ENCODE measurements around the gene USP26.

DNA sequence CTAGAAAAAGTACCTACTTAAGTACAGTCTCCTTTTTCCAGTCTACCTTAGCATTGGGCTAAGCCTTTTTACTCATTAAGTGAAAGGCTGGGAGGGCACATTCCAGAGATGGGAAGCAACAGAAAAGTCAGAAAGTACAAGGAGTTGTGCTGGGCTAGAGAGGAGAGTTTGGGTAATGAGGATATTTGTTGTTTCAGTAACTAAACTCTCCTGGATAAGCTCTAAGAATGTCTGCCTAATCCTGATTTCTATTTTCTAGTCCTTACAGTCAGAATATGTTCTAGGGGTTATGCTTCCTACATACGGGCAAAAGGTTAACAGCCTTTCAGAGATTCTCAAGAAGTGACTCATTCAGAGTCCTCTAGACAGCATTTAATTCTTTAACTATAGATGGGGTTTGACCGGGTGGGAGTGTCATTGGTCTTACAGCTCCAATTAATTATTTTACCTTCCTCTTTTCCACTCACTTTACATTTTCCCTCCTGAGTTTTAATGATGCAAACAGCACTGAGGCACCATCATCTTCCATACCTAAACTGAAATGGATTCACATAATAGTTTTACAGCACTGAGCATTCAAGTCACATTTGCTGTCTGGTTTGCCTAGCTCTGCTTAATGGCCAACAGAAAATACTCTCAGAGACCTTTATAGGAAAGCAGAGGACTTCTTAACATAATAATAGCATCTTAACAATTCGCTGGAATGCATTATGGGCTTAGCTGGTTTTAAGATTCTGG is 42.9 kb downstream of the USP26 start:
- TF ChIP-seq FOXM1 (IDR thresholded peaks at IDR 0.05; ENCODE audit: borderline replicate concordance, low read depth) (no peak), TEAD4 (IDR thresholded peaks at IDR 0.05) (no peak), EP300 (IDR thresholded peaks at IDR 0.05; ENCODE audit: borderline replicate concordance) (no peak)
- TF ChIP-seq, protein P1, sequence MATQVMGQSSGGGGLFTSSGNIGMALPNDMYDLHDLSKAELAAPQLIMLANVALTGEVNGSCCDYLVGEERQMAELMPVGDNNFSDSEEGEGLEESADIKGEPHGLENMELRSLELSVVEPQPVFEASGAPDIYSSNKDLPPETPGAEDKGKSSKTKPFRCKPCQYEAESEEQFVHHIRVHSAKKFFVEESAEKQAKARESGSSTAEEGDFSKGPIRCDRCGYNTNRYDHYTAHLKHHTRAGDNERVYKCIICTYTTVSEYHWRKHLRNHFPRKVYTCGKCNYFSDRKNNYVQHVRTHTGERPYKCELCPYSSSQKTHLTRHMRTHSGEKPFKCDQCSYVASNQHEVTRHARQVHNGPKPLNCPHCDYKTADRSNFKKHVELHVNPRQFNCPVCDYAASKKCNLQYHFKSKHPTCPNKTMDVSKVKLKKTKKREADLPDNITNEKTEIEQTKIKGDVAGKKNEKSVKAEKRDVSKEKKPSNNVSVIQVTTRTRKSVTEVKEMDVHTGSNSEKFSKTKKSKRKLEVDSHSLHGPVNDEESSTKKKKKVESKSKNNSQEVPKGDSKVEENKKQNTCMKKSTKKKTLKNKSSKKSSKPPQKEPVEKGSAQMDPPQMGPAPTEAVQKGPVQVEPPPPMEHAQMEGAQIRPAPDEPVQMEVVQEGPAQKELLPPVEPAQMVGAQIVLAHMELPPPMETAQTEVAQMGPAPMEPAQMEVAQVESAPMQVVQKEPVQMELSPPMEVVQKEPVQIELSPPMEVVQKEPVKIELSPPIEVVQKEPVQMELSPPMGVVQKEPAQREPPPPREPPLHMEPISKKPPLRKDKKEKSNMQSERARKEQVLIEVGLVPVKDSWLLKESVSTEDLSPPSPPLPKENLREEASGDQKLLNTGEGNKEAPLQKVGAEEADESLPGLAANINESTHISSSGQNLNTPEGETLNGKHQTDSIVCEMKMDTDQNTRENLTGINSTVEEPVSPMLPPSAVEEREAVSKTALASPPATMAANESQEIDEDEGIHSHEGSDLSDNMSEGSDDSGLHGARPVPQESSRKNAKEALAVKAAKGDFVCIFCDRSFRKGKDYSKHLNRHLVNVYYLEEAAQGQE (IDR thresholded peaks at IDR 0.05; ENCODE audit: low read depth), result no peak
